Vagina (tissue), 2 donors: Measurements from ENCODE around the gene ECEL1. TPM values are rescaled to one million over a fixed set of nuclear protein-coding genes. Genes with fewer than 3 reads are reported as not detected.

Experiments used
- DNase-seq, 2 donors: peaks; one replicate each; pipeline ENCODE4 v3.0.0-alpha.2; 2017; ENCODE audit errors: extremely low spot score in 2 of 2
- H3K27ac ChIP-seq: fragments of 200-600 bp; sonication (generic); one replicate; pipeline ENCODE4 v1.5.1; 2019
- H3K27me3 ChIP-seq: fragments of 200-600 bp; sonication (generic); one replicate; pipeline ENCODE4 v1.5.1; 2019
- H3K36me3 ChIP-seq, 2 donors: fragments of 200-600 bp; sonication (generic); one replicate each; pipeline ENCODE4 v1.5.1; 2017 to 2019
- H3K4me1 ChIP-seq: fragments of 200-600 bp; sonication (generic); one replicate; pipeline ENCODE4 v1.5.1; 2019
- H3K4me3 ChIP-seq, 2 donors: fragments of 200-600 bp; sonication (generic); 1 replicate in 1 of 2; 2 replicates in 1 of 2; pipeline ENCODE4 v1.5.1; 2016 to 2019
- H3K9me3 ChIP-seq: fragments of 200-600 bp; sonication (generic); one replicate; pipeline ENCODE4 v1.5.1; 2019
- POLR2A ChIP-seq, 2 donors: fragments of 450-650 bp; IDR thresholded peaks; one replicate each; pipeline ENCODE4 v1.6.1; 2017; ENCODE audit warnings: antibody characterized with exemption in 2 of 2, mild to moderate bottlenecking in 2 of 2, moderate library complexity in 2 of 2
- POLR2AphosphoS5 ChIP-seq, 2 donors: sonication (generic); formaldehyde crosslinking; IDR thresholded peaks; one replicate each; pipeline ENCODE4 v1.9.0; 2017; ENCODE audit warnings: antibody characterized with exemption in 2 of 2, mild to moderate bottlenecking in 2 of 2, low read depth in 1 of 2; ENCODE audit not compliant: insufficient read depth in 1 of 2
- intact Hi-C: fragments of 100-400 bp; cut with DNase I; formaldehyde crosslinking; loops from one replicate; pipeline ENCODE4 v1.15.1; 2023
- total RNA-seq: library from RNA; depleted of rRNA; stranded (reverse); fragments of >200 nt; gene quantifications from one replicate; pipeline ENCODE4 v1.2.3, GENCODE V29; 2016
- TF ChIP-seq, protein P1 (sequence below), 3 experiments: fragments of 450-650 bp in 2 of 3; fragments of 200-600 bp in 1 of 3; sonication (generic) in 1 of 3; IDR thresholded peaks; one replicate each; pipeline ENCODE4 v1.5.1; 2017 to 2019; ENCODE audit warnings: antibody characterized with exemption in 3 of 3, mild to moderate bottlenecking in 2 of 3, moderate library complexity in 2 of 3

The ECEL1 gene
- total RNA-seq, 1 donor from 2014 or later = not detected

DNA sequence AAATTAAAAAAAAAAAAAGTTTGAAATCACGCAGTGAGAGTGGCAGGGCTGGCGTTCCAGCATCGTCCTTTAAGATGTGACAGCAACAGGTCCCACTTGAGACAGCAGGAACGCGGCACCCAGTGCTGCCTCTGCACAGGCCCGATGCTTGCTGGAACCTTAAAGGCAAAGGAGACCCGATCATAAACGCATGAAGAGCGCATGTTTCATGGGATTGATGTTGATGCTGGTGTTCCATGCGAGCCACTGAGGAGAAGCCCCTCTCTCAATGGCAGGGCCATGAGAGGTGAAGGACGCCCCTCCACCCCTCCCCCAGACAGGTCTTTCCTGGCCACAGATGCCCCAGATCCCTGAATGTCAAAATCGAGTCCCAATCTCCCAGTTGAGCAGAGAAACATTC lies 49.5 kb downstream of the ECEL1 start:
- H3K36me3 ChIP-seq = no peaks in the 10 kb centered on the region
- H3K9me3 ChIP-seq = no peaks in the 10 kb centered on the region
- intact Hi-C loops = loop anchor here (5.0 kb wide), 1 partner anchor 531 kb away; no protein-coding TSS in a partner anchor
- no peak overlapping the region for H3K4me3 ChIP-seq
- TF ChIP-seq POLR2A (IDR thresholded peaks at IDR 0.05) = no peak
- no peak for TF ChIP-seq POLR2AphosphoS5 (IDR thresholded peaks at IDR 0.05; ENCODE audit: insufficient read depth in 1 of 2, low read depth in 1 of 2)
- TF ChIP-seq, protein P1, sequence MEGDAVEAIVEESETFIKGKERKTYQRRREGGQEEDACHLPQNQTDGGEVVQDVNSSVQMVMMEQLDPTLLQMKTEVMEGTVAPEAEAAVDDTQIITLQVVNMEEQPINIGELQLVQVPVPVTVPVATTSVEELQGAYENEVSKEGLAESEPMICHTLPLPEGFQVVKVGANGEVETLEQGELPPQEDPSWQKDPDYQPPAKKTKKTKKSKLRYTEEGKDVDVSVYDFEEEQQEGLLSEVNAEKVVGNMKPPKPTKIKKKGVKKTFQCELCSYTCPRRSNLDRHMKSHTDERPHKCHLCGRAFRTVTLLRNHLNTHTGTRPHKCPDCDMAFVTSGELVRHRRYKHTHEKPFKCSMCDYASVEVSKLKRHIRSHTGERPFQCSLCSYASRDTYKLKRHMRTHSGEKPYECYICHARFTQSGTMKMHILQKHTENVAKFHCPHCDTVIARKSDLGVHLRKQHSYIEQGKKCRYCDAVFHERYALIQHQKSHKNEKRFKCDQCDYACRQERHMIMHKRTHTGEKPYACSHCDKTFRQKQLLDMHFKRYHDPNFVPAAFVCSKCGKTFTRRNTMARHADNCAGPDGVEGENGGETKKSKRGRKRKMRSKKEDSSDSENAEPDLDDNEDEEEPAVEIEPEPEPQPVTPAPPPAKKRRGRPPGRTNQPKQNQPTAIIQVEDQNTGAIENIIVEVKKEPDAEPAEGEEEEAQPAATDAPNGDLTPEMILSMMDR (IDR thresholded peaks at IDR 0.05) = no peak
- H3K4me1 ChIP-seq = no peaks in the 10 kb centered on the region
- DNase-seq = no peak
- H3K27ac ChIP-seq = no peak overlapping the region
- no peaks in the 10 kb centered on the region for H3K27me3 ChIP-seq

- TF ChIP-seq, protein P1 (IDR thresholded peaks at IDR 0.05) = no peak
- TF ChIP-seq POLR2AphosphoS5 (IDR thresholded peaks at IDR 0.05; ENCODE audit: insufficient read depth in 1 of 2, low read depth in 1 of 2) = no peak
- TF ChIP-seq POLR2A (IDR thresholded peaks at IDR 0.05) = no peak
- H3K4me3 ChIP-seq = no peak overlapping the region
- no peaks in the 10 kb centered on the region for H3K36me3 ChIP-seq
- intact Hi-C loops = loop anchor here (5.0 kb wide), 1 partner anchor 530 kb away; no protein-coding TSS in a partner anchor
- no peaks in the 10 kb centered on the region for H3K4me1 ChIP-seq
- no peaks in the 10 kb centered on the region for H3K27me3 ChIP-seq
- DNase-seq = no peak
- no peaks in the 10 kb centered on the region for H3K9me3 ChIP-seq
- no peak overlapping the region for H3K27ac ChIP-seq
Observed at GRCh38 chr2:232437195-232437571, 50.5 kb downstream of the ECEL1 start.

- Histone ChIP-seq H3K27me3 (no peaks in the 10 kb centered on the region), H3K27ac (no peak overlapping the region), H3K4me3 (no peak overlapping the region), H3K36me3 (no peaks in the 10 kb centered on the region), H3K9me3 (no peaks in the 10 kb centered on the region), H3K4me1 (no peaks in the 10 kb centered on the region)
- intact Hi-C loops = loop anchor here (5.0 kb wide), 1 partner anchor 529 kb away; no protein-coding TSS in a partner anchor
- TF ChIP-seq, protein P1 (IDR thresholded peaks at IDR 0.05) = no peak
- no peak for TF ChIP-seq POLR2AphosphoS5 (IDR thresholded peaks at IDR 0.05; ENCODE audit: insufficient read depth in 1 of 2, low read depth in 1 of 2)
- TF ChIP-seq POLR2A (IDR thresholded peaks at IDR 0.05) = no peak
- no peak for DNase-seq
Observed at GRCh38 chr2:232436381-232437194, 51.0 kb downstream of the ECEL1 start.

- Histone ChIP-seq H3K27me3 (no peaks in the 10 kb centered on the region), H3K4me1 (no peaks in the 10 kb centered on the region), H3K36me3 (no peaks in the 10 kb centered on the region), H3K4me3 (no peak overlapping the region), H3K9me3 (no peaks in the 10 kb centered on the region), H3K27ac (no peak overlapping the region)
- TF ChIP-seq, protein P1 (IDR thresholded peaks at IDR 0.05) = no peak
- no peak for TF ChIP-seq POLR2A (IDR thresholded peaks at IDR 0.05)
- no peak for DNase-seq
- intact Hi-C loops = loop anchor here (5.0 kb wide), 1 partner anchor 529 kb away; no protein-coding TSS in a partner anchor
Observed at GRCh38 chr2:232435805-232436204, 51.8 kb downstream of the ECEL1 start.

- no peaks in the 10 kb centered on the region for H3K4me1 ChIP-seq
- no peaks in the 10 kb centered on the region for H3K36me3 ChIP-seq
- H3K27me3 ChIP-seq = no peaks in the 10 kb centered on the region
- no peaks in the 10 kb centered on the region for H3K9me3 ChIP-seq
- no peak for TF ChIP-seq POLR2A (IDR thresholded peaks at IDR 0.05)
- no peak for TF ChIP-seq POLR2AphosphoS5 (IDR thresholded peaks at IDR 0.05; ENCODE audit: insufficient read depth in 1 of 2, low read depth in 1 of 2)
- TF ChIP-seq, protein P1 (IDR thresholded peaks at IDR 0.05) = no peak
- H3K4me3 ChIP-seq = no peak overlapping the region
- no peak overlapping the region for H3K27ac ChIP-seq
- DNase-seq = no peak
- intact Hi-C loops = loop anchor here (5.0 kb wide), 1 partner anchor 528 kb away; no protein-coding TSS in a partner anchor
Observed at GRCh38 chr2:232435375-232435648, 52.3 kb downstream of the ECEL1 start.
